ENCODE data around the gene FARP1. TPM values are rescaled to one million over a fixed set of nuclear protein-coding genes. Genes with fewer than 3 reads are reported as not detected.

FARP1 gene
- total RNA-seq, 1 experiment from 2014 or later, result 5.0 TPM

DNA sequence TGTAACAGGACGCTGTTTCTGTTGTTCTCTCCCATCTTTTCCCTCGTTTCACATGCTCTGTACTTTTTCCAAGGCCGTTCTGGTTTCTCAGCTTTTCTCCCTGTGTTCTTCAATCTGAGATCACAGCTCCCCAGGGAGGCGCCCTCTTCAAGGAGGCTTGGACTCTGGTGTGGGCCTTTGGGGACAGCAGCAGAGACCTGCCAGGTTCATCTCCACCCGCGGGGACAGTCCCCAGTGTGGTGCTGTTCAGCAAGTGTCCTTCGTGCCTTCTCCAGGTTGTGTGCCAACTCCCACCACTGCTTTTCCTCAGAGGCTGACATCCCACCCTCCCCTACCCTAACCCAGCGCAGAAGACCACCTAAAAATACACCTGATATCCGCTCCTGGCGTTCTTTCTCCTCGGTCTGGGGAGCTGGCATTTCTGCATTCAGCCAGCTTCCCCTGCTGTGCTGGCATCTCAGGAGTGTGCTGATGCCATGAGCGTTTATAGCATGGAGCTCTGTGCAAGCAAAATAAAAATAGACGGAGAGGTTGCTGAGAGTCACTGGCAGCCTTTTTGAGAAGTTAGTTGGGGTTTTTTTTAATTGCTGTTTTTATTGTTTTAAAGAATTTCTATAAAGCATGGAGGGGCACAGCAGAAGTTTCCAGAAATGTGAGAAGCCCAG is 284.6 kb downstream of the FARP1 start:
- no peak for DNase-seq (ENCODE audit: low read depth)

DNA sequence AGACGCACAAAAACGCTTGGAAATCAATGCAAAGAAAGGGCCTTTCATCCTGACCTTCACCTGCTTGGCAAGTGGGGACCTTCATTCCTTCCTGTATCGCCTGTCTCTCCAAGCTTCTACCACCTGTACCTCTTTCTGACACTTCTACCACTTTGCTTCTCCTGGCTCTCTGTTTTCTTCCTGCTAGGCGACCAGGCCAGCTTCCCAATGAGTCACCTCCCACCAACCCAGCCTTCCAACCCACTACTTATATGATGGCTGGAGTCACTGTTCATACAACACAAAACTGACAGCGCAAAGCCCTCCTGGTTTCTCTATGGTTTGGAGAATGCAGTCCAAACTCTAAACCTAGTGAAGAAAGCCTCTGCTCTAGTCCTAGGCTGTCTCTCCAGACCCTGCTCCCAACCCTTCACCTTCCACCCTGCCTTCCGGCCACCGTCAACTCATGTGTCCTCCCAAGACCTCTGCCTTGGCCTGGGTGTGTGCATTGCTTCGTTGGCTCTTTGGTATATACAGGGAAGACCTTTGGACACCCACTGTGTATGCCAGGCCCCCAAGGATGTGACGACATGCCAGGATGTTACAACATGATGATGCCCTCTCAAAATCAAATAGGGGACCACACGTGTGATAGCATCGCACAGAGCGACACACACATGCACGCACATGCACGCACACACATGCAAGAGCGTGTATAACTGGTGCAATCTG is 285.5 kb downstream of the FARP1 start:
- DNase-seq (ENCODE audit: low read depth), result no peak

DNA sequence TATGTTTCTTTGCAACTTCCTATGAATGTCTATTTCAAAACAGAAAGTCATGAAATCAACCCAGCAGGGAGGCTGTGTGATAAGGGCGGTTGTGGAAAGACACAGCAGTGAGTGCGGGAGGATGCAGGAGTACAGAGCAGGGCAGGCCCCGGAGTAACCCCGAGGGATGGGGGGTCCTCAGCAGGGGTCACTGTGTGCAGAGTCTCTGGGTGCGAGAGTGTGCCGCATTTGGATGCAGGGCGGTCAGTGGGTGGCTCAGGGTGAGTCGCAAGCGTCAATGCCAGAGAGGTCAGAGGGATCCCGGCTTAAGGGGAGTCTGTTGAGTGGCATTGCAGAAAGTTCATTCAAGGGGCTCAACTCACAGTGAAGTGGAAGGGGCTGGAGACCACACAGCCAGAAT is 286.2 kb downstream of the FARP1 start:
- DNase-seq (ENCODE audit: low read depth), result no peak

DNA sequence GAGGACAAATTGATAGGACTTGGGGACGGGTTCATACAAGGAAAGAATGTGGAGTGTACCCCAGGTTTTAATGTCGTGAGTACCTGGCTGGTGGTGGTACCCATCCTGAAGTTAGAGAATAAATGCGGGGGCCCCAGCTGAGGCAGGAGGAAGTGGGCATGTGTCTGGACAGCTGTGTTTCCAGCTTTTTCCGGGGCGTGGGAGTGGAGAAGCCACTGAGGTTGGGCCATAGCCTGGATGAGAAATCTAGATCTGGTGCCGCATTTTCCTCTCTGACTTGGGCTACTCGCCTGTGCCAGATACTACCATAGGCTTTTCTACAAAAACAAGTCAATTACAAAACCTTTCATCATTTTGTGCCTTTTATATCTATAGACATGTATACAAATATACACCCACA is 286.6 kb downstream of the FARP1 start:
- DNase-seq (ENCODE audit: low read depth), result no peak

DNA sequence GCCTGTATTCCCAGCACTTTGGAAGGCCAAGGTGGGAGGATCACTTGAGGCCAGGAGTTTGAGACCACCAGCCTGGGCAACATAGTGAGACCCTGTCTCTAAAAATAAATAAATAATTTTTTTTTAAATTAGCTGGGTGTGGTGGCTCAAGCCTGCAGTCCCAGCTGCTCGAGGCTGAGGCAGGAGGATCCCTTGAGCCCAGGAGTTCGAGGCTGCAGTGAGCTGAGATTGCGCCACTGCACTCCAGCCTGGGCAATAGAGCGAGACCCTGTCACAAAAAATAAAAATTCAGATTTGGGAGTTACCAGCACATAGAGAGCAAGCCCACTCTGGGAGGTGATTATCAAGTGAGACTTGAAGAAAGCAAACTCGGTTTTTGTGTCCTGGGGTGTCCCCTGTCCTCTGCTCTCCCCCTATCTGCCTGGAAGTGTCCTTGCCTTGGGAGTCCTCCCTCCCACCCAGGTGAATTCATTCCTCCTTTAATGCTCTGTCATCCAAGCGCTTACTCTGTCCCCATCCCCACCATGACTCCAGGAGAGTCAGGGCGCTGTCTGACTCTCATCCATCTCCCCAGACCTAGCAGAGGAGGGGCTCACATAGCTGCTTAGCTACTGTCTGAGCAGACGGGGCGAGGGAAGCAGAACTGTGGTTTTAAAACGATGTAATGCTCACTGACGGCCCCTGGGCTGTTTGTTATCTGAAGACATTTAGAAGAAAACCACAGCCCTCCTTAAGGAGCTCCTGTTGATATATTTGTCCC is 287.3 kb downstream of the FARP1 start:
- no peak for DNase-seq (ENCODE audit: low read depth)

DNA sequence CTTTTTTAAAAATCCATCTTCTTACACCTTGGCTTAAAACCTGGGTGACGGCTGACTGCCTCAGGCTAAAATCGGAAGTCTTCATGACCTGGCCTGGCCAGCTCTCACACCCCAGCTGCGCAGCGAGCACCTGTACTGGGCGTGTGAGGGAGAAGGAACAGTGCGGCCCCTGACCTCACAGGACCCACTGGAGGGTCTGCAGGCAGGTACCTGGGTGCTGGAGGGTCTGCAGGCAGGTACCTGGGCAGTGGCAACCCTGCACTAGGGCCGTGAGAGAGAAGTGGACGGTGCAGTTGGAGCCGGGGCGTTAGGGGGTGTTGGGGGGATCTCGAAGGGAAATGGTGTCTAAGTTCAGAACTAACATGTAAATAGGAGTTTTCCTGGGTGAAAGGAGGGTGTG is 289.7 kb downstream of the FARP1 start:
- DNase-seq (ENCODE audit: low read depth), result no peak

DNA sequence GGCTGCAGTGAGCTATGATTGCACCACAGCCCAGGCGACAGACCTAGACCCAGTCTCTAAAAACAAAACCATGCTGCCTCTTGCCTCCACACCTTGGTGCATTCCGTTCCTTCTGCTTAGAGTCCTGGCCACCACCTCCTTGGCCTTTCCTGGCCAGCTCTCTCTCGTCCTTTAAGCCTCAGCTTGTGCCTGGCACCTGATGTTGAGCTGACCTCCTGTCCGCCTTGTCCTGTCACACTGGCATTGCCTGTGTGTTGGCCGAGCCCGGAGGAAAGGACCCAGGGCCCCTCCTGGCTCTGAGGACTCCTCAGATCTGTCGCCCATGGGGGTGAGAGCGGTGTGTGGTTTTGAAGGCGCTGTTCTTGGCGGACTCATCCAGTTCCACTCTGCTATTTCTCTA is 290.8 kb downstream of the FARP1 start:
- DNase-seq (ENCODE audit: low read depth), result no peak

DNA sequence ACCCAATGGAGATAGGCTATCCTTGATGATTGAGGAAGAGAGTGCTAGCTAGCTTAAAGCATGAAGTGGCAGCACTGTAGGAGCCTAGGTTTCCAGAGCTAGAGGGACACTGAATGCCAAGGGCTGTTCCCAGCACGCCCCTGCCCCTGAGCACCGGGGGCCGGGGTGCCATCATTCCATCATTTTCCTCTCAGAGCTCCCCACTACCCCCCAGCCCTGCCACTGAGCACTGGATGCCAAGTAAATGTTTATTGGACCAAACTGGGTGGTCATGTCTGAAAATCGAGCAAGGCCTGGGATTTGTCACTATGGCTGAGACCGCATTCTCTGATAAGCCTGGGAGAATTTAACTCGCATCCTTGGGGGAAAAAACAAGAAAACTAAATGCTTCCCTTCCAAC is 291.2 kb downstream of the FARP1 start:
- DNase-seq (ENCODE audit: low read depth), result no peak

DNA sequence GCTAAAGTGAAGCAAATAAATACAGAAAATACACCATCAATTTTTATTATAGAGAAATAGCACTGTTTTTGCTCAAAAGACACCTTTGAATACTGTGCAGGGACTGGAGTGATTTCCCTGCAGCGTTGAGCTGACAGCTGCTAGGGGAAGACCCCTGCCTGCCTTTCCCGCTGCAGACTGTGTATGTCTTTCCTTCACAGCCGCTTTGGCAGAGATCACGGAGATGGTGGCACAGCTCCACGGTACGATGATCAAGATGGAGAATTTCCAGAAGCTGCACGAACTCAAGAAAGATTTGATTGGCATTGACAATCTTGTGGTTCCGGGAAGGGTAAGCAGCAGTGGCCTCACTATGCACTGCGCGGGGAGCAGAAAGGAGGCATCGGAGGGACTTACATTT is 292.5 kb downstream of the FARP1 start:
- DNase-seq (ENCODE audit: low read depth), result no peak

DNA sequence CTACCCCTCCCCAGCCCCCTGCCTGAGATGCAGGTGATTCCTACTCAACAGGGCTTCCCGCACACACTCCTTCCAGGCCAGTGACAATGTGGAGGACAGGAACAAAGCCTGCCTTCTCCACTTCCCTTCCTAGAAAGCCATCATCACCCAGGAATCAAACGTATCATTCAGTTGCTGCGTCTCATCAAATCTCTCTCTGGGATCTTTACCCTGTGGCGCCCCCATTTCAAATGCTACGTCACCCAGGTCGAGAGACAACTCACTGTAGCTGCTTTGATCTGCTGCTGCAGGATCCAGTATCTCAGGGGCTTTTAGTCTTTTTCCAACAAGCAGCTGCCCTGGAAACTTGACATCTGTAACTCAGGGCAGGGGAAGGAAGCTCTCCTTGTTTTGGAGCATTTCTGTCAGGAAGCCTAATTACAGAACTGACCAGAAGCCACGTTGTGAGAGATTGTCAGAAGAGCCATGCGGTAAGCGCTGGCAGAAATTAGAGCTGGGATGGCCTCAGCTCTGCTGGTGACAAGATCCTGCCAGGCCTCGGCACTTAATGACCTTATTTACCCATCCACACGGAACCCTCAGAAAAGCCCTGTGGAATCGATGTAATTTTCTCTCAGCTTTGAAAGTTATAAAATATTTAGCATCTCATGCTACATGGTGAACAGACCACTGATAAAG is 293.5 kb downstream of the FARP1 start:
- no peak for DNase-seq (ENCODE audit: low read depth)

DNA sequence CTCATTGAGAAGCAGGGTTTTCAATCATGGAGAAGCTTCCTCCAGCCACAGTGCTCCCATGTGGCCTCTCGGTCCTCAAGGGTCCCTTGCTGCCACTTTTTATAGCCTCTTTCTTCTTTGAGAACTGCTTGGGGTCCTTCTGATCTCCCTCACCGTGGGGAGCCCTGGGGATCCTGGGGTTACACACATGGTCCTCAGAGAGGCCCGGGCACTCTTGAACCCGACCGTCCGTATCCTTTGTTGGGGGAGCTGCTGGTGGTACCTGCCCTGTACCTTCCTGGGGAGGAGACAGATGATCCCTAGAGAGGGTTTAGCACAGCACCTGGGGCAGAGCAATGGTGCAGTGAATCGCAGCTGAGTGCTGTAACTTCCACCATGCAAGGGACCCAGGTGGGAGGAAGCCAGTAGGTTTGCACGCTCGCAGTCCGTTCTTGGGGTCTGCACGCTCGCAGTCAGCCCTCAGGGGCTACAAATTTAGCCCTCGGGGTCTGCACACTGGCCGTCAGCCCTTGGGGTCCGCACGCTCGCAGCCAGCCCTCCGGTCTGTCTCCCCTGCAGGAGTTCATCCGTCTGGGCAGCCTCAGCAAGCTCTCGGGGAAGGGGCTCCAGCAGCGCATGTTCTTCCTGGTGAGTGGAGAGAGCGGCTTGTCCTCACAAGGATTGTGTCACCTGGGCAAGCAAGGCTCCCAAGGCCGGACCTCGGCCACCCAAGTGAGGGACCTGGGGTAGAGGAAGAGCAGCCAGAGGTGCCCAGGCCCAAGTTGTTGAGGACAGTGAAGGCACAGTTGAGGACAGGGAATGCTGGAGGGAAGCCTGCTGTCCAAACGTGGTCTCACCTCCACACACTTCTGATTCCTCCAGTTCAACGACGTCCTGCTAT is 295.6 kb downstream of the FARP1 start:
- no peak for DNase-seq (ENCODE audit: low read depth)

DNA sequence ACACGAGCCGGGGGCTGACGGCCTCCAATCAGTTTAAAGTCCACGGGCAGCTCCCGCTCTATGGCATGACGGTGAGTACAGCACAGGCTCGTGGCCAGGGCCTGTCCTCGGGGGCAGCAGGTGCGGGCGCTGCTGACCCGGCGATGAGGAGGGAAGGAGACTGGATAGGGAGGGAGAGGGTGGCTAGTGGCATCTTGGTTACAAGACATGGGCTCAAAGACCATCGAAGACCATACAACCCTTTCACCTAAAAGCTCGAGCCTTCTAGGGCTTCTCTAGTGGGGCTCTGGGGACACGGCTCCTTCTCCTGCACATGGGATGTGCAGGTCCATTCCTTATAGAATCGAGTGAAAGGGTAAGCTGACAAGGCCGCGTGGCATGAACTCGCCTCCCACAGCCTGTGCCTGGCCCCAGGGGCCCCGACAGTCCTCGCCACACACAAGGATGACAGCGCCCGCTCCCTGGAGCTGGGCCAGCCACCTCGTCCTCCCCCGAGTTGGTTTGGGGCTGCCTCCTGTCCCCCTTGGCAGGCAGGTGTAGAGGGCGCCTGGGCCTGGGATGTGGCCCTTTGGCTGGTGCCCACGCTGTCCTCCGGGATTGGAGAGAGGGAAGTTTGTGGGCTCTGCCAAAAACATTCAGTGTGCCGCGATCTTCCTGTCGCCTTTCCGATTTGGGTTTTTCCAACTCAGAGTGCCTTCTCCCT is 296.4 kb downstream of the FARP1 start:
- no peak for DNase-seq (ENCODE audit: low read depth)

DNA sequence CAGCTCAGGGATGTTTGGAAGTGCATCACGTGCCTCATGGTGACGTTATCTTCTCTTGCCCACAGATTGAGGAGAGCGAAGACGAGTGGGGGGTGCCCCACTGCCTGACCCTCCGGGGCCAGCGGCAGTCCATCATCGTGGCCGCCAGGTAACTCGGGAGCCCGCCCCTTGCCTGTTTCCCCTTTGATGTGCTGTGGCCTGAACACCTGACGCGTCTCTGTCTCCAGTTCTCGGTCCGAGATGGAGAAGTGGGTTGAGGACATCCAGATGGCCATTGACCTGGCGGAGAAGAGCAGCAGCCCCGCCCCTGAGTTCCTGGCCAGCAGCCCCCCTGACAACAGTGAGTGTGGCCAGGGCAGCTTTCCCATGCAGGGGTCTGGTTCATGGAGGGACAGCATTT is 297.0 kb downstream of the FARP1 start:
- no peak for DNase-seq (ENCODE audit: low read depth)

DNA sequence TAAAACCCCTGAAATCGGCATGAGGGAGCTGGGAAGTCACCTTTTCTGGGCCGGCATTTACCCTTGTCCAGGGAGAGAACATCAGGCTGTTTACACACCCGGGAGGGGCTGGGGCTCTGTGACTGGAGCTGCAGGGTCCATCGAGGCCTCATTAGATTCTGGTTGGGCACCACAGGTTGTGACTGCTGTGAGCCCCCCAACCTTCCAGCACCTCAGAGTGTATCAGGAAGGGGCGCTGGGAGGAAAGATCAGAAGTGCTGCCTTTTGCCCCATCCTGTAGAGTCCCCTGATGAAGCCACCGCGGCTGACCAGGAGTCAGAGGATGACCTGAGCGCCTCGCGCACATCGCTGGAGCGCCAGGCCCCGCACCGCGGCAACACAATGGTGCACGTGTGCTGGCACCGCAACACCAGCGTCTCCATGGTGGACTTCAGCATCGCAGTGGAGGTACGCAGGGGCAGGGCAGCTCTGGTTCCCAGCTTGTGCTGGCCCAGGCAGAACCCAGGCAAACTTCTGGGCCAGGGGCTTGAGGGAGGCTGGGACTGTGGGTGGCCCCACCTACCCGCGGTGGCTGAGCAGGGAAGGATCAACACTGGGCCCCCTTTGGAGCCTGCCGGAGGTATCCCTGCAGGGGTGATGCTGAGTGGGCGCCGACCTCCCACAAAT is 297.6 kb downstream of the FARP1 start:
- no peak for DNase-seq (ENCODE audit: low read depth)

DNA sequence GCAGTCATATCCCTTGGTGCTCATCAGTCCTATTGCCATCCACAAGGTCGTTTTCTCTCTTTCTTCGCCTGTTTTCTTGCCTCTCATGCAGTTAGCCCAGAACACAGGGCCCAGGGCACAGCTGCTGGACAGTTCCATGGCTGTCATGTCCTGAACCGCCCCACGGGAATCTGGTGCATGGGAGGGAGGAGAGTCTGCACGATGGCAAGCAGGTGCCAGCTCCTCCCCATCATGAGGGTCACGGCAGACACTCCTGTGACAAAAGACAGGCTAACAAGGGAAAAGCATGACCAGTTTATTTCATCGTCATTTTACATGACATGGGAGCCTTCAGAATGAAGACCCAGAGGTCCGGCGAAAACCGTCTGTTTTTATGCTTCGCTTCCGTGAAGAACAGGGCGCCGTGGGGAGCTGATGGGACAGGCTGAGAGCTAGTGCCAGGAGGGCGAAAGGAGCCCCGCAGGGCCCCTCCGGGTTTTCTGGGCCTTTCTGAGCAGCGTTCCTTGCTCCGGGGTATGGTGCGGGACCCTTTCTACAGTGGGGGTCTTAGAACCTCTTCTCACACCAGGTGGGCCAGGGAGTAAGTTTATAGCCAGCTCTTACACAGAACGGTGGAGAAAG is 298.3 kb downstream of the FARP1 start:
- no peak for DNase-seq (ENCODE audit: low read depth)

DNA sequence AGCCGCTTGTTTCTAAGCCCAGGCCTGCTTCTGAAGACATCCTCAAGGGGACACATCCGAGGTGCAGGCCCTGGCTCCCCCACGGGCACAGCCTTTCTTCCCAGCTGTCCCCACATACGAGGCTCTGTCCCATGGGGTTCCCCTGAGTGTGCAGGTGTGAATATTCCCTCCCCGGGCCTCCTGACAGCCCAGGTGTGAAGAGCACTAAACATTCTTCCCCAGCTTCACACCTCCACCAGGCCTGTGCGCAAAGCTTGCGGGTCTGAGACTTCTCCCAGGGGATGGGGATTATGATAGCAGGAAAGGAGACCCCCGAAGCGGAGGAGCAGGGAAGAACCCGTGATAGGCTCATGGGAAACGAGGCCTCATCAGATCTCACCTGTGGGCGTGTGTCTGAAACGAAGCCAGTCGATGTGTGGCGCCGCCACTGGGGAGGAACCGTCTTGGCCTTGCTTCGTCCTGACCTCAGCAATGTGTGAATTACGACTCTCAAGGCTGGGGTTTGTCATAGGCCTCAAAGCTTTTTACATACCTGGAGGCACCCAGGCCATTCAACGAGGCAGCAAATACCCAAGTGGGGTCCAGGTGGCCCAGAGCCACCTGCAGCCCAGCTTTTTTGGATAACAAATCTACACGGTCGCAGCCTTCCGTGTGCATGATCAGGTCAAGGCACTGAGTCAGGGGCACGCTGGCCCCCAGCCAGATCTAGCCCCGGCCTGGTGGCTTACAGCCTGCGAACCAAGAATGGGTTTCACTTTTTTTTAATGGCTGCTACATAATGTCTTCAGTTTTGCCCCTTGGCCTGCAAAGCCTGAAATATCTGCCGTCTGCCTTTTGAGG is 299.7 kb downstream of the FARP1 start:
- no peak for DNase-seq (ENCODE audit: low read depth)

DNA sequence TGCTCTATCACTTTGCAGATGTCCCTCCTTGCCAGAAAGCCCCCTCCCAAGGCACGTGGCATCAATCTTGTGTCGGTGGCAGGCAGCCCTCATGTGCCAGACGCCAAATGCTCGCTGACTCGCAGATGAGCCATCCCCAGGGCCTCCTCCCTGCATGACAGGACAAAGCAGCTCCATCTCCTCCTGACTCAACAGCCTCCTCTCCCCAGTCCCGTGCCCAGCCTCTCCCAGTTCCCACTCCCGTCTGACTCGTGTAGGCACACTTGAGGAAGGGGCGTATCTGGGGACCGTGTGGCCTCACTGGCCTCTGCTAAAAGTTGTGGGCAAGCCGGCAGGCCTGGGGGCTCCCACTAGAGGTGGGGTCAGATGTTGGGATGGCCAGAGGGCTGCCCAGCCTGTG is 300.4 kb downstream of the FARP1 start:
- DNase-seq (ENCODE audit: low read depth), result peak; percentile 72

DNA sequence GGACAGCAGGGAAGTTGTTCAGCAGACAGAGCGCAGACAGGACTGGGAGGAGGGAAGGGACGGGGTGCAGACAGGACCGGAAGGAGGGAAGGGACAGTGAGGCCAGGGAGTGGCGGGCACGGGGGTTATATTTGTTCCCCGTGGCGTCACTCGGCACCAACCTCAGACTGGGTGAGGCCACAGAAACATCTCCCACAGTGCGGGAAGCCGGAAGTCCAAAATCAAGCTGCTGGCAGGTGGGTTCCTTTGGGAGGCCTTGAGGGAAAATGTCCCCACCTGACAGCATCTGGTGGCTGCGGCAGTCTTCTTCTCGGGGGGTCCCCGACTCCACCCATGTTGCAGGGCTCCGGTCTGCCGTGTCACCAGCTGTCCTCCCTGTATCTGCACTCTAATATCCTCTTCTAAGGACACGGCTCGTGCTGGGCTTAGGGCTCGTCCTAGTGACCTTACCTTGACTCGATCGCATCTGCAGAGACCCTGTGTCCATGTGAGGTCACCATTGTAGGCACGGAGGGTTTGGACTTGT is 301.0 kb downstream of the FARP1 start:
- no peak for DNase-seq (ENCODE audit: low read depth)

DNA sequence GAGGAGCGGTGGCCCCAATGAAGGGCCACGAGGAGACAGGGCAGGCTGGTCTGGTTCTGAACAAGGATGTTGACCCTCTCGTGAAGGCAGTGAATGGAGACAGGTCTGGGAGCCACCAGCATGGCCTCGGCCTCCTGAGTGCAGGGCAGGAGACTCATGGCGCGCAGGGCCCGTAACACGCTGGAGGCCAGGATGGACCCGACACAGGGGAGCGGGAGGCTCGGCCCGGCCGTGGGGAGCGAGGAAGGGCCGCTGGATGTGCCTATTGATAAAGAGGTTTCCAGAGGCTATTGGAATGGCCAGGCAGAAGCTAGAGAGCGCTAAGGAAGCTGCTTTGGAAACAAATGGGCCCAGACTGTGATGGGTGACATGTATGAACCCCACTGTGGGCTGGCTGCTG is 301.5 kb downstream of the FARP1 start:
- no peak for DNase-seq (ENCODE audit: low read depth)
